Sciatic nerve (tissue), 2 donors: ENCODE measurements around the gene KMT5B. TPM values are rescaled to one million over a fixed set of nuclear protein-coding genes. Genes with fewer than 3 reads are reported as not detected.

Experiments used
- ATAC-seq: fragments of 200-7000 bp; cut with Tn5 transposase; one replicate; pipeline ENCODE4 v1.9.1; 2020; ENCODE audit warnings: mild to moderate bottlenecking, moderate library complexity
- DNase-seq: peaks from one replicate; pipeline ENCODE4 v3.0.0-alpha.2; 2020; ENCODE audit warnings: low spot score
- intact Hi-C: fragments of 100-400 bp; cut with DNase I; formaldehyde crosslinking; loops from one replicate; pipeline ENCODE4 v1.14.2; 2022
- total RNA-seq: library from RNA; stranded (reverse); fragmentation: NEBNext Ultra II Directional; extraction: Animal tissue kit (Norgen Biotek cat#: 25700); gene quantifications from one replicate; pipeline ENCODE4 v1.2.1, GENCODE V29; 2021
- donor health status: DM: no; HTN: no; CAD: no.
- donor health status: DM: no; HTN: no; CAD: no.

The KMT5B gene
- total RNA-seq, 1 donor from 2014 or later: 59.0 TPM

DNA sequence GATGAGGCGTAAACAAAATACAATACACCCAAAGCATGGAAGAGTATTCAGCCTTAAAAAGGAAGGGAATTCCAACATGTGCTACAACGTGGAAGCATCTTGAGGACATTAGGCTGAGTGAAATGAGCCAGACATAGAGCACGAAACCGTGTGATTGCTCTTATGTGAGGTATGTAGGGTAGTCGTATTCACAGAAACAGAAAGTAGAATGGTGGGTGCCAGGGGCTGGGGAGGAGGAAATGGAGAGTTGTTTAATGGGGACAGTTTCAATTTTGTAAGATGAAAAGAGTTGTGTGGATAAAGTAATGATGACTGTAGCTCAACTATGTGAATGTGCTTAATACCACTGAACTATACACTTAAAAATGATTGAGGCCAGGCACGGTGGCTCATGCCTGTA is 10.2 kb upstream of the KMT5B start:
- intact Hi-C loops: no loop called here
- ATAC-seq: no peak

GRCh38 chr11:68221406-68221805 is 8.3 kb upstream of the KMT5B start:
- intact Hi-C loops: no loop called here
- DNase-seq (no peak), ATAC-seq (no peak)

More for the DNA sequence above, 10.2 kb upstream of the KMT5B start:
- DNase-seq: no peak

GRCh38 chr11:68216171-68216938 is 3.3 kb upstream of the KMT5B start:
- no peak for ATAC-seq
- intact Hi-C loops: no loop called here
- DNase-seq: no peak

DNA sequence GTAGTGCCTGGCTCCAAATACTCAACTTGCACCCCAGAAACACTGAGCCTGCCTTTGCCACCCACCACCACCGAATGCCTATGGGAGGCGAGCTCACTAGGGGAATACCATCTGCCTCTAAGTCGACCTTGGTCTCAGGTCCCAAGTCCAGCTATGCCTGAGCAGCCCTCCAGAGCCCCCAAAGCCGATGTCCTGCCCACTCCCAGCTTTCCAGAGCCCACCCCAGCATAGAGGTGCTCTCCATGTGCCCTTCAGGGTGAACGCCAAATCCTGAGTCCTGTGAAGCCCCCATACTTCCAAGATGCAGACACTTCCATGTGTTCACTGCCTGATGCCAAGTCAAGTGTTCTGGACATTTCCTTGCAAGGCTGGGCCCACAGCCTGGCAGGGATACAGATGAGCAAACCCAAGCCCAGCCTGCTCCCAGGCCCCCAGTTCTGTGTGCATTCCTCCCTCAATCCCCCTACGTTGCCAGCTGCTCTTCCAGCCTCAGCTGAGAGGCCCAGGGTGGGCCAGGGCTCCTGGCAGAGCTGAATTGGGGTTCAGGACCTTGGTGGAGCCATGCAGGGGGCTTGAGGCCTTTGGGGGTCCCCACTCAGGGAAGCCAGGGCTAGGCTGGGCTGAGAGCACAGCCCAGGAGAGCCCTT is 2.6 kb upstream of the KMT5B start:
- no peak for DNase-seq
- intact Hi-C loops: no loop called here
- no peak for ATAC-seq

DNA sequence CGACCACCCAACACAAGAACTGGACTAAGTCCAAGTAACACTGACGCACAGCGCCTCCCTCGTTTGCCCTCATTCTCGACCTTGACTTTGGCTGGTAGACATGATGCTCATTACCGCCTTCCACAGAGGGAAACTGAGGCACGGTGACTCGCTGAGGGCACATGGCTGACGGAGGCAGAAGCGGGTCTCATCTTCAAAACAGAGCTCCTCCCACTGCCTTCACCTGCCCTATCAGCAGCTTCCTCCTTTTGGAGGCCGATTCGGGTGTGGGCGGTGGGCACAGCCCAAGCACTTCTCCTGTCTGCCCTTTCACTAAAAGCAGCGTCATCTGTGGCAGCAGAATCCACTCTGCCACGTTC is 2.0 kb upstream of the KMT5B start:
- intact Hi-C loops: no loop called here

DNA sequence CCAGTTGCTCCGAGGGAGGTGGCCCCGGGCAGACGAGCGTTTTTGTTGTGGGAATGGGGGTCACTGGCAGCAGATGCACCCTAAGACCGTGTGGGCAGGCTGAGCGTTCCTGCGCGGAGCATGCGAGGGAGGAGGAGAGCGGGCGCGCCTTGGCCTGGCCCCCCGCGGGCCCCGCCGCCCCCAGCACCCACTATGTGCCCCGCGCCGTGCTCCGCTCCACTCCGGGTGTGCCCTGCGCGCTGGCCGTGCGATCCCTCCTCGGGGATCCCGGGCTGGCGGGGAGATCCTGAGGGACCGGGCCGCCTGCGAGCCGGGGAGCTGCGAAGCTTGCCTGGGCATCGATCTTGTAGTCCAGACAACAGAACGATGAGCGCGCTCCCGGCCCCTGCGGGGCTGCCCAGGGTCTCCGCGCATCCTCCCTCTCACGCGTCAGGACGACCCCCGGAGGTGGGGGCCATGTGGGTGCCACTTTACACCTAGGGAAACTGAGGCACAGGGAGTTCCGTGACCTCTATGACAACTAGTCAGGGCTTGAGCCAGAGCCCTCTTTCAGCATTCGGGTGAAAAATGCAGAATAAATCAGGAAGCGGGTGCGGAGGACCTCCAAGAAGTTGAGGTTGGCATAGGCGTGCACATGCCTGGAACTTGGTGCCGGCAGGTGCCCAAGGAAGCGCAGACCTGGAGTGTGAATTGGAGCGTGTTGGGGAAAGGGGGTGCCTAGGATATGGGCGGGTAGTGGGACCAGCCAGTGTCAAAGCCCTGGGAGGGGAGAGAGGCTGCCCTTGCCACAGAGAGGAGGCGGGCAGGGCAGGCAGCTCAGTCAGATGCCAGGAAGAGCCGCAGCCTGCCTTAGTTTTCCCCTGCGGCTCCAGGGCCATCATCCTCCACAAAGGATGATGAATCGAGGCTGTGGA is 1.3 kb upstream of the KMT5B start:
- DNase-seq (peak; percentile 67), ATAC-seq (peak; percentile 11)
- intact Hi-C loops: no loop called here

More for the DNA sequence above, 2.0 kb upstream of the KMT5B start:
- ATAC-seq (no peak), DNase-seq (no peak)

DNA sequence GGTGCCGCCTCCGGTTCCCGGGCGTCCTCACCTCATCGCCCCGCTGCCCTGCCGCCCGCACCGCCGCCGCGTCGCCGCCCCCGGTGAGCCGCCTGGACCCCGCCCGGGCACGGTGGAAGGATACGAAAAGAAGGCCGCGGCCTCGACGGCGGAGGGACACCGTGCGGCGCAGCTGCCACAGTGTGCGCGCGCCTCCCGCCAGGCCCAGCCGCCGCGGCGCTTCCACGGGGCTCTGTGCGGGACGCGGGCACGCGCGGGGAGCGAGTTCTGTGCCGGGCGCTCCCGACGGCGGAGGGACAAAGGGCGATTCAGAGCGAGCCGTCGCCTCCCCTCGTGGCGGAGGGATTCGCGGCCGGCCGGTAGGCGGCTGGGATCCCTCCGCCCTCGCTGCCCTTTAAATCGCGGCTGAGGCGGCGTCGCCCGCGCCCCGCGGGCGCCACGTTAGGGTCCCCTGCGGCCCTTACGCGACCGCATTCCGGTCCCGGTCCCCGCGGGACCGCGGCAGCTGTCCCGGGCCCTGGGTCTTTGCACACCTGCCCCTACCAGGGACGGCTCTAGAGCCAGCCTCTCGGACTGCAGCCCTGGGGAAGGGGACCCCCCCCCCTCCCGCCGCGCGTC is 568 bp upstream of the KMT5B start:
- intact Hi-C loops: no loop called here
- DNase-seq (peak; percentile 91), ATAC-seq (peak; percentile 74)

DNA sequence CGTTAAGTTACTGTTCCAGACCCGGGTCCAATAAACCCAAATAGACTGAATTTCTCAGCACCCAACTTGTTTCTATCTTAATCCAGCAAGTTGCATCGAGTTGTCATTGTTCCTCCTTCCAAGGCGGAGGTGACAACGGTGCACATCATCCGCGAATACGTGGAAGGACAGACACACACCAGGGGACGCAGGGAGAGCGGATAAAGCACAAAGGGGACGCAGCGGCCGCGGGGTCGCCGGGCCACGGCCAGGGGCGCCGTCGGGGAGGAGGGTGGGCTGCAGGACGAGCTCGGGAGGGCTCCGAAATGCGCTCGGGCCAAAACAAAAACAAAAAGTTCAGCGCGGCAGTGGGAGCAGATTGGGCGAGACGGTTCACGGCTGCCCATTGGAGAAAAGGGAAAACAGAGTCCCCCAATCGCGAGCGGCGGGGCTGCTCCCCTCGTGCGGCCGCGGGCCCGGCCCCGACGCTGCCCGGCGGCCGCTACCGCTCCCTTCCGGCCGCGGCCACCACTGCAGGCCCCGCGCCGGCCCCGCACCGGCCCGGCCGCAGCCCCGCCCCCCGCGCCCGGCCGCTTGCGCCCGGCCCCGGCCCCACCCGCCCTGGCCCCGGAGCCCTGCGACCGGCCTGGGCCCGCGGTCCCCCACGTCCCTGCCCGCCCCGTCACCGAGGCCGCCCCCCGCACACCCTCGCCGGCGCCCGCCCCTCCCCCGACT is 518 bp downstream of the KMT5B start:
- peak; percentile 83 for DNase-seq
- ATAC-seq: peak; percentile 78
- intact Hi-C loops: no loop called here

DNA sequence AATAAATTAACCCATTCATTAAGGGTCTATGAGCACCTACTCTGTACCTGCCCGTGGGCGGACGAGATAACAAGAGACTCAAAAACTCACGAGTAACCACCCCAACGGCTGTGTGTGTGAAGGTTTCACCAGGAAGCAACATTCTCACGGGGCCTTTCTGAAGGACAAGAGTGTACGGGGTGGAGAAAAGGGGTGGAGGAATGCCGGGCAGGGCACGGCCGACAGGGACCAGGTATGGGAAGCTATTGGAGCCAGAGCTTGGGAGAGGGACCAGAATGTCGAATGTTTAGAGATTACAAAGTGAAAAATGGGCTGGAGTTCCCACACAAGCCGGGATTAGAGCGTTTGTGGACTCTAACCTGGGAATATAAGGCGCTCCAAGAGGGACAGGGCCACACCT is 1.6 kb downstream of the KMT5B start:
- ATAC-seq (no peak), DNase-seq (no peak)
- intact Hi-C loops: no loop called here

DNA sequence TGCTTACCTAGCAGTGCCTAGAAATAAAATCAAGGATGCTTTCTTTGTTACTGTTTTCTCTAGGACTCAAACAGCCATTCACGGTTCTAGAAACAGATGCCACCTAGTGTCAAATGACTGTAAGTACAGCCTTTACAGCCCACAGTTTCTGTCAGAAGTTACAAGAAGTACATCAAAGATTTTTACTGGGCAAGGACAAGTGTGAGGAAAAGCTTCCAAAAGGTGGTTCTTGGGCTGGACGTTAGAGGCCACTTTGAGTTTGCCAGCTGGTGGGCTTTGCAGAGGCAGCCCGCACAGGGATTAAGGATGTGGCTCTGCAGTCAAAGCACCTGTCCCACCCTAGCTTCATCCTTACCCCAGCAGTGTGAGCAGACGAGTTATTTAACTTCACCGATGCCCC is 6.9 kb downstream of the KMT5B start:
- DNase-seq (no peak), ATAC-seq (peak; percentile 58)
- intact Hi-C loops: no loop called here

DNA sequence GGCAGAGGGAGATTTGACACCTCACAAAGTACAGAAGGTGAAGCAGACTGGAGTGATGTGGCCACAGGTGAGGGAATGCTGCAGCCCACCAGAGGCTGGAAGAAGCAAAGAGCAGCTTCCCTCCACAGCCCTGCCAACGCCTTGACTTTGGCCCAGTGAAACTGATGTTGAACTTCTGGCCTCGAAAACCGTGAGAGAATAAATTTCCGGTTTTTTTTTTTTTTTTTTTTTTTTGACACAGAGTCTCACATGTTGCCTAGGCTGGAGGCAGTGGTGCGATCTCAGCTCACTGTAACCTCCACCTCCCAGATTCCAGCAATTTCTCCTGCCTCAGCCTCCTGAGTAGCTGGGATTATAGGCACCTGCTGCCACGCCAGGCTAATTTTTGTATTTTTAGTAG is 8.7 kb downstream of the KMT5B start:
- intact Hi-C loops: no loop called here

GRCh38 chr11:68202165-68202564 is 10.9 kb downstream of the KMT5B start:
- DNase-seq (no peak), ATAC-seq (no peak)
- intact Hi-C loops: no loop called here

More for the DNA sequence above, 8.7 kb downstream of the KMT5B start:
- DNase-seq (no peak), ATAC-seq (no peak)

GRCh38 chr11:68201492-68201891 is 11.6 kb downstream of the KMT5B start:
- intact Hi-C loops: no loop called here
- ATAC-seq (no peak), DNase-seq (no peak)

DNA sequence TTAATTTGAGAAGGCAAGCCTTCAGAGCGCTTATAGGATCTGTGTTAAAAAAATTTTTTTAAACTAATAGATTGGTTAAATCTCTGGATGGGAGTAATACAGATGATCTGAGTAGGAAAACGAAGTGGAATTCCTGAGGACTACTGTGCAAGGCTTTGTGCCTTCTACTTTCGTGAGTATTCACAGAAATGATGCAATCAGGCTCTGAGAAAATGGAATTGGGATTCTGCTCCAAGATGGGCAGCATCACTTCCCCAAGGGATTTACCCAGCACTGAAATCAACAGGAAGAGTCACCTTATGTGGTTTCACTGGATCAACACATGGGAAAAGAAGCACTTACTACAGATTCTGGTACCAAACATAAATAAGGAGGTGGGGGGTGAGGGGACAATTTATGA is 12.5 kb downstream of the KMT5B start:
- peak; percentile 88 for ATAC-seq
- intact Hi-C loops: no loop called here
- DNase-seq: no peak

DNA sequence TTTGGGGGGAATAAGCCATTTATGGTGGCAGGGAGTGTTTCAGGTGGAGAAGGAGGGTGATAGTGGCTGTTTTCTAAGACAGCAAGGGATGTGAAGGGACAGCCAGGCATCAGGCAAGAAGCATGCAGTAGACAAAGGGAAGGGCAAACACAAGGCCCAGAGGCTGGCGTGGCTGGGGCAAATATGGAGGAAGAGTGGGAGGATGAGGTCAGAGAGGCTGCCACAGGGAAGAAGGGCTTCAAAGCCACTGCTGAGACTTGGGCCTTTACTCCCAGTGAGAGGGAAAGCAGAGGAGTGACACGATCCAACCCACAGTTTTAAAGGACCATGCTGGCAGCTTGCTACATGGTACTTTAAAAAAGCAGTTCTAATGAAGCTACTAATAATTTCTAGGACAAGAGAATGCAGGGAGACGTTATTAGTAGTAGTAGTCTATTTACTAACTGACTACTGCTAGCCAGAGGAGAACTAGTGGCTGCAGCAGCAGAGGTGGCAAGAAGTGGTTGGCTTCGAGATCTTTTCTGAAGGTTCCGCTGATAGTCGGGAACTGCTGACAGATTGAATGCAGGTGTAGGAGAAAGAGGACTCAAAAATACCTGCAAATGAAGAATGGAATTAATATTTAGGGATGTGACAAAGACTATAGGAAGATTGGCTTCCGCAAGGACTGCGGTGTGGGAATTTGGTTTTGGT is 13.7 kb downstream of the KMT5B start:
- ATAC-seq (no peak), DNase-seq (no peak)
- intact Hi-C loops: no loop called here

- ATAC-seq: no peak
- no peak for DNase-seq
- intact Hi-C loops: no loop called here
Measured at GRCh38 chr11:68196219-68196618, 16.9 kb downstream of the KMT5B start.

DNA sequence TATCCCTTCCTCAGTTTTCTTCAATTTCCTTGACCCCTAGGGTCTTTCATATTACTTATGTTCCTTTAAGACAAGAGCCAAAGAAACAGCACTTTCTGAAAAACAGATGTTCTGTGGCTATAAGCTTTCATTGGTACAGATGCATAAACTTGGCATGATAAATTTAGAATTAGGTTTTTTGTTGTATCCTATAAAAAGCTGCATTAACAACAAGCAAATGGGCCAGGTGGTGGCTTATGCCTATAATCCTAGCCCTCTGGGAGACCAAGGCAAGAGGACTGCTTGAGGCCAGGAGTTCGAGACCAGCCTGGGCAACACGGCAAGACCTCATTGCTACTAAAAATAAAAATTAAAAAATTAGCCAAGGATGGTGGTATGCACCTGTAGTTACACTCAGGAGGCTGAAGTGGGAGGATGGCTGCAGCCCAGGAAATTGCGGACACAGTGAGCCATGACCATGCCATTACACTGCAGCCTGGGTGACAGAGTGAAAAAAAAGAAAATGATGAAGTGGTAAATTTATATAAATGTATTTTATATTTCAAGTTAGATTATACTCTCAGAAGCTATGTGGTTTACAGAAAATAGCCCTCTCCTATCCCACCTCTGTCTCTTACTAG is 18.3 kb downstream of the KMT5B start:
- intact Hi-C loops: no loop called here
- no peak for ATAC-seq

GRCh38 chr11:68193018-68193417 is 20.1 kb downstream of the KMT5B start:
- intact Hi-C loops: no loop called here
- no peak for ATAC-seq
- no peak for DNase-seq

More for the DNA sequence above, 18.3 kb downstream of the KMT5B start:
- DNase-seq: no peak
